GM12801 (cell line): ENCODE data around the gene ERICH3.

ENCODE experiments used
- TF ChIP-seq, protein P1 (sequence below): IDR thresholded peaks from one replicate; pipeline ENCODE4 v1.5.1; 2011; ENCODE audit warnings: control low read depth; ENCODE audit not compliant: insufficient read length; ENCODE audit errors: extremely low read depth

ERICH3 gene

DNA sequence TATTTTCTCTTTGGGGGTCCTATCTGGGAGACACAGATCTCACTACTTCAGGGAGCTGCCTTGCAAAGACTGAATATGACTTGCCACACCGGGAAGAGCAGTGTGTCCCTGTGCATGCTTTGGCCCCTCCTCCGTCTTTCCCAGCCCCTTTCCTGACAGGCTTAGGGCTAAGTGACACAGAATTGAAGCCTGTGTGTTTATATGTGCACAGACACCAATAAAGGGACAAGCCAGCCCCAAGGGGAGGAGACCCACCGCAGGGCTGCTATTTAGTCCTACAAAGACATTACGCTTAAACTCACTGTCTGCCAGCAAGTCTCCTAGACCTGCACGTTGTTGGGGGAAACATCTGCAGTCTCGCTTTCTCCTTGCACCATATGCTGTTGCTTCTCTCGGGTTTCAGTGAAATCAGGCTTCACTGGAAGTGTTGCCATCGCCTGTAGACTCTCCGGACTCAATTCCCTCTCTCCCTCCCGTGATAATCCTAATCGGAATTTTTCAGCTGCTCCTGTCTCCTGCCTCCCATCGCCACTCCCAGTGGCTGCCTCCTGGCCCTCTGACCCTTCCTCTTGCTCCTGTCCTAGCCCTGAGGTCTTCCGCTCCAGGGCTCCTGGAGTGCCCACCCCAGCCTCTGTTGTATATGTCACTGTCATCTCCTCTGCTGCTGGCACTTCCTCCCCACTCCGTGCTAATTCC, 102.6 kb downstream of the ERICH3 start:
- TF ChIP-seq, protein P1, sequence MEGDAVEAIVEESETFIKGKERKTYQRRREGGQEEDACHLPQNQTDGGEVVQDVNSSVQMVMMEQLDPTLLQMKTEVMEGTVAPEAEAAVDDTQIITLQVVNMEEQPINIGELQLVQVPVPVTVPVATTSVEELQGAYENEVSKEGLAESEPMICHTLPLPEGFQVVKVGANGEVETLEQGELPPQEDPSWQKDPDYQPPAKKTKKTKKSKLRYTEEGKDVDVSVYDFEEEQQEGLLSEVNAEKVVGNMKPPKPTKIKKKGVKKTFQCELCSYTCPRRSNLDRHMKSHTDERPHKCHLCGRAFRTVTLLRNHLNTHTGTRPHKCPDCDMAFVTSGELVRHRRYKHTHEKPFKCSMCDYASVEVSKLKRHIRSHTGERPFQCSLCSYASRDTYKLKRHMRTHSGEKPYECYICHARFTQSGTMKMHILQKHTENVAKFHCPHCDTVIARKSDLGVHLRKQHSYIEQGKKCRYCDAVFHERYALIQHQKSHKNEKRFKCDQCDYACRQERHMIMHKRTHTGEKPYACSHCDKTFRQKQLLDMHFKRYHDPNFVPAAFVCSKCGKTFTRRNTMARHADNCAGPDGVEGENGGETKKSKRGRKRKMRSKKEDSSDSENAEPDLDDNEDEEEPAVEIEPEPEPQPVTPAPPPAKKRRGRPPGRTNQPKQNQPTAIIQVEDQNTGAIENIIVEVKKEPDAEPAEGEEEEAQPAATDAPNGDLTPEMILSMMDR, result no peak

DNA sequence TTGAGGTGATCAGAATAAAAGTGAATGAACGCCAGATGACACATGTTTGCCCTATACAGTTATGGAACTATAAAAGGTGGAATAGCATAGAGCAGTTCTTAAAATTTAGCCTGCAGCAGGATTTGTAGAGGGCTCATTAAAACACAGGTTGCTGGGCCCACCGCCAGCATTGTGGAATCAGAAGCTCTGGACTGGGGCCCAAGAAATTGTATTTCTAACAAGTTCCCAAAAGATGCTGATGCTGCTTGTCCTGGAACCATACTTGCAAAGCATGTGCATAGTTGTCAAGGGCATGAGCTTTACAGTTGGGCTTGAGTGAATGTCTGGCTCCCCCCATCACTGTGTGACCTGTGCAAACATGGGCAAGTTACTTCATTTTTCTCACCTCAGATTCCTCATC, 123.7 kb downstream of the ERICH3 start:
- TF ChIP-seq, protein P1, result no peak

DNA sequence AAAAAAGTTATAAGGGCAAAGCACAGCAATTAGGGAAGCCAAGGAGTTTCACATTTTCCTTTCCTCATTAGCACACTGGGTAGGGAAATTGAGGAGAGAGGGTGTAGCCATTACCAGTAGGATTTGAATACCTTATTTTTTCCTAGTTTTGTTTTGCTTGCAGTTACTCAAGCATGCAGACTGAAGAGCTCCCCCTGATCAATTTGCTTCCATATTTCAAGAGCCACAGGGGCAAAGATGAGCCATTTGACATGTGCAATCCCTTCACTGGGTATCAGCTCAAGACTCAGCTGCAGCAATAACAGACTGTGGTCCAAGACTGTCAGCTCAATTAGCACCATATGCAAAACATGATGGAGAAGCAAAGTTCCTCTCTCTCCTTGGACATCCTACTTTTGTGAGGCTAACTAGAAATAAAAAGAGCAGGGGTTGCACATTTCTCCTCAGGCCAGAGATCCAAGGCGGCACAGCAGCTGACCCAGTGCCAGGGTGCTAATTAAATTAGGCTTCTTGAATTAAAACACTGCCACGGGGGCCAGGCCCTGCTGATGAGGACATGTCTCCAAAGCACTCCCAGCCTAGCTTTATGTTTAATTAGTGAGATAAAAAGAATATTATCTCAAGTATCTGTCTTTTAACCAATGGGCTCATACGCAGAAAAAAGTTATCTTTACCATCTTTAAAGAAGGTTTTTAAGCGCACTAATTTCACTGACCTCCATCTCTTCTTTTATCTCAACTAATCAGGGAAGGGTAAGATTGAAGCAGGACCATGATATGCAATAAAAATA, 124.4 kb downstream of the ERICH3 start:
- TF ChIP-seq, protein P1, result no peak

DNA sequence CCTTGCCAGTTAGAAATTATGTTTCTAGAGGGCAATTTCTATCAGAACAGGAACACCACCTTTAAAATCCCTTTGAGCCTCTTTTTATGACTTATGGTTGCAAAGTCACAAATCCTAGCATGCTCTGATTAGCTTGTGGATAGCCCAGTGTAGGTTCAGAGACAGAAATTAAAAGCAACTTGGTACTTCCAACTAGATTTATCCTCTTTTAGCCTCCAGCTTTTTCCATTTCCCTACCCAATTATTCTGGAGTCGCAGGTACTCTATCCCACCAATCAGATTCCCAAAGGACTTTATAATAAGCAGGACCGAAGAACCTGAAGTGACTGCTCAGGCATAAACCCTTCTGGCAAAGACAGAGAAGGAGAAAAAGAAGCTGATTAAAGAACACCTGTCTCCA, 127.8 kb downstream of the ERICH3 start:
- TF ChIP-seq, protein P1, result no peak

DNA sequence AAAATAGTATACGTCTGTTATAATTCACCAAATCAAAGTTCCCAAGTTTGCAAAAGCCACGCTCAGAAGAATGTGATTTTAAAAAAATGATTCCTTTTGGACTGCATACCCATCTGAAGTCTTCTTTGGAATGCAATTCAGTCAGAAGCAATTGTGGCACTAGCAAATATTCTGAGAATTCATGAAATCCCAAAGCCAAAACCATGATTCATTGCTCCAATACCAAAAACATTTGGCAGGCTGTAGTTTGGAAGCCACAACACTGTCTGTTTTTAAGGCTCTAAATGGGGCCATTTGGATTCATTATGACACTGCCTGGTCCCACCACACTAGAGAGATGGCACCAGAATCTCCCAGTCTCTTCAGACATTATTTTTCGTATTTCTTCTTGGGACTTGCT, 139.4 kb downstream of the ERICH3 start:
- TF ChIP-seq, protein P1, result no peak

DNA sequence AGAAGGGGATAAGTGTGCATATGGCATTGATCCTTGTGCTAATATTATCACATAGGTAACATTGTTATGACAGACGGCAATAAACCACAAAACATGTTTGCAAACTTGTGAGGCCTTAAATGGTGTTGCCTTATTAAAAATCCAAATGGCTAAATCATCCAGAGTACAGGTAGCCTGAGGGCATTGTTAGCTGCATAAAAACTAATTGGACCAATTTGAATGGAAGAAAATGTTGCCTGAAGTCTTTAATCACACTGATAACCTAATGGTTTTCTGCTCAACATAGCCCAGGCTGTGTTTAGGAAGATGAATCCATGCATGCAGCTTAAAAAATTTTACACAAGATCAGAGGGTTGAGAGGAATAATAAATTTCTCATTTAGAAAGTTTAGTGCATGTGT, 141.8 kb downstream of the ERICH3 start:
- TF ChIP-seq, protein P1, result no peak

DNA sequence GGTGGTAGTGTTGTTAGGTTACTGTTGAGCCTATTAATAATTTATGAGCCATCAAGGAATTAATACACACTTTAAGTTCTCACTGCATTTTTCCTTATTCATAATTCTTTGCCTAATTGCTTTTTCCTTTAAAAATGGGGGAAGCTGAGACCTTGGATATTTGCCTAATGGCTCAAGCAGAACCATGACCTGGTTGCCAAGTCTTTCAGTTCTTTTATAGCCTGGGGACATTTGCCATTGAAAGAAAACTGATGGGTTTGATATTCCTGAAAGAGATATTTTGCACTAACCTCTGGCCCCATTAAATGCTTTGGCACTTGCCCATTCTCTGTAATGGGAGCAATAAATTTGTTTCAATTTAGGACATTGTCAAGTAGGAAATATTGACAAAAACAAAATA, 142.7 kb downstream of the ERICH3 start:
- TF ChIP-seq, protein P1, result no peak
